ENCODE measurements around the gene RNF103. TPM values are rescaled to one million over a fixed set of nuclear protein-coding genes. Genes with fewer than 3 reads are reported as not detected.
A peak's percentile ranks its signal among the peaks of the same experiment; 100 is the strongest.
"Not testable (repeated sequence)": the region's sequence is repeated elsewhere in the genome, so short reads cannot be mapped to it uniquely, and the experiment has no call there.

The RNF103 gene, protein sequence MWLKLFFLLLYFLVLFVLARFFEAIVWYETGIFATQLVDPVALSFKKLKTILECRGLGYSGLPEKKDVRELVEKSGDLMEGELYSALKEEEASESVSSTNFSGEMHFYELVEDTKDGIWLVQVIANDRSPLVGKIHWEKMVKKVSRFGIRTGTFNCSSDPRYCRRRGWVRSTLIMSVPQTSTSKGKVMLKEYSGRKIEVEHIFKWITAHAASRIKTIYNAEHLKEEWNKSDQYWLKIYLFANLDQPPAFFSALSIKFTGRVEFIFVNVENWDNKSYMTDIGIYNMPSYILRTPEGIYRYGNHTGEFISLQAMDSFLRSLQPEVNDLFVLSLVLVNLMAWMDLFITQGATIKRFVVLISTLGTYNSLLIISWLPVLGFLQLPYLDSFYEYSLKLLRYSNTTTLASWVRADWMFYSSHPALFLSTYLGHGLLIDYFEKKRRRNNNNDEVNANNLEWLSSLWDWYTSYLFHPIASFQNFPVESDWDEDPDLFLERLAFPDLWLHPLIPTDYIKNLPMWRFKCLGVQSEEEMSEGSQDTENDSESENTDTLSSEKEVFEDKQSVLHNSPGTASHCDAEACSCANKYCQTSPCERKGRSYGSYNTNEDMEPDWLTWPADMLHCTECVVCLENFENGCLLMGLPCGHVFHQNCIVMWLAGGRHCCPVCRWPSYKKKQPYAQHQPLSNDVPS
- total RNA-seq = 10 to 100 TPM; 10.3 to 10.8 TPM

DNA sequence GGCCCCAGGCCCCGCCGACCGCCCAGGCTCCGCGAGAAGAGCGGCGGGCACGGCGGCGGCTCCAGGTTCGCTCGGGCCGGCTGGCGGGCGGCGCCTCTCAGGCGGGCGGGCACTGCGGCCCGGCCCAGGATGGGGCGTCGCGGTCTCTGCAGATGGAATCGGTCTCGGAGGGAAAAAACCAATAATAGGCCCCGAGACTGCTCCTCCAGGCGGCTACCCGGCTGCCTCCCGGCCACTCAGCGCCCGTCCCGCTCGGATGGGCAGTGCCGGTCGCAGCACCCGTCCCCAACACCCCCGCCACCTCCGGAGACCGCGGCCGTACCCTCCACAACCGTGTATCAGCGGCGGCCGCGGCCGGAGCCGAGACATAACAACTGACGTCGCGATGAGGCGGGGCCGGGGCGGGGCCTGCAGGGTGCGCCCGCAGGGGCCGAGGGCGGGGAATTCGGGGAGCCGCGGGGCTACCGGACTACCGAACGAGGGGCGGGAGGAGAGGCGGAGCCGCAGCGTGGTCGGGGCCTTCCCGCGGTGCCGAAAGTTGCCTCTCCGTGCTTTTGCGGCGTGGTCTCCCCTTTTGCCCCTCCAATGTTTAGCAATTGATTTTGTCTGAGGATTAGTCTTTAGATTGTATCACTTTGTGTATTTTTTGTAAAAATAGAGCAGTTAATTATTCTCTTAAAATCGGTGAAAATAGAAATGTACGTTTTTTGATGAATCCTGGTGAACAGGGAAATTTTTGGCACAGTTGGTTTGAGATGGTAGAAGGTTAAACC lies at the start of gene RNF103:
Gene RNF103 (minus strand): TSS at position 372 of the 773 bp plus-strand sequence. CDS start 979 bp downstream, outside the sequence.
- intact Hi-C loops (cut with micrococcal nuclease) = loop anchor here (2.0 kb wide), 1 partner anchor 61 kb away; the partner anchor contains the start of gene CHMP3
- H3K27ac Mint-ChIP-seq = peak within 1 kb of the TSS; percentile 96
- CTCF ChIA-PET = interaction anchor here (1.5 kb wide), 1 partner anchor 32 kb away, joined by 3 read pairs; no protein-coding TSS in a partner anchor

DNA sequence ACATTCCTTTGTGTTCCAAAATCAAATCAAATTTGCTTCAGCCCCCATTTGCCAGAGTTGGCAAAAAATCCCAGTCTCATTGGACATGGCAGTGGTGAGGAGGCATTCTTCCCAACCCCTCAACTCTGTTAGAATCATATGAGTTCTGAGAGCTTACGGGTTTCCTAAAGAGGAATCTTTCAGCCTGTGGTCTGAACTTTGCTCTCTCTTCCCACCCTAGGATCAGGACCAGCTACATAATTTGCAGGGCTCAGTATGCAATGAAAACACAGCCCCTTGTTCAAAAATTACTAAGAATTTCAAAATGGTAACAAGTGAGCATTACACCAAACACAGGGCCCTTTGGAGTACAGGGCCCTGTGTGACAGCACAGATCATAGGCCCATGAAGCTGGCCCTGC lies 49.3 kb upstream of the RNF103 start:
- ChIA-PET POLR2A (interaction anchor here (1.0 kb wide), 1 partner anchor 9 kb away, joined by 4 read pairs; no protein-coding TSS in a partner anchor), CTCF (no interaction called here)
- Mint-ChIP-seq H3K4me1 (ENCODE audit: low read depth) (no peaks in the 10 kb centered on the region), H3K27me3 (no peaks in the 10 kb centered on the region), H3K27ac (no peak overlapping the region), H3K36me3 (ENCODE audit: low read depth) (no peaks in the 10 kb centered on the region), H3K9me3 (no peaks in the 10 kb centered on the region), H3K4me3 (no peak overlapping the region)
- DNase-seq (no peak), ATAC-seq (no peak)
- TF ChIP-seq, protein P1, sequence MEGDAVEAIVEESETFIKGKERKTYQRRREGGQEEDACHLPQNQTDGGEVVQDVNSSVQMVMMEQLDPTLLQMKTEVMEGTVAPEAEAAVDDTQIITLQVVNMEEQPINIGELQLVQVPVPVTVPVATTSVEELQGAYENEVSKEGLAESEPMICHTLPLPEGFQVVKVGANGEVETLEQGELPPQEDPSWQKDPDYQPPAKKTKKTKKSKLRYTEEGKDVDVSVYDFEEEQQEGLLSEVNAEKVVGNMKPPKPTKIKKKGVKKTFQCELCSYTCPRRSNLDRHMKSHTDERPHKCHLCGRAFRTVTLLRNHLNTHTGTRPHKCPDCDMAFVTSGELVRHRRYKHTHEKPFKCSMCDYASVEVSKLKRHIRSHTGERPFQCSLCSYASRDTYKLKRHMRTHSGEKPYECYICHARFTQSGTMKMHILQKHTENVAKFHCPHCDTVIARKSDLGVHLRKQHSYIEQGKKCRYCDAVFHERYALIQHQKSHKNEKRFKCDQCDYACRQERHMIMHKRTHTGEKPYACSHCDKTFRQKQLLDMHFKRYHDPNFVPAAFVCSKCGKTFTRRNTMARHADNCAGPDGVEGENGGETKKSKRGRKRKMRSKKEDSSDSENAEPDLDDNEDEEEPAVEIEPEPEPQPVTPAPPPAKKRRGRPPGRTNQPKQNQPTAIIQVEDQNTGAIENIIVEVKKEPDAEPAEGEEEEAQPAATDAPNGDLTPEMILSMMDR (IDR thresholded peaks at IDR 0.05) = no peak
- intact Hi-C loops (cut with micrococcal nuclease) = no loop called here

More for the DNA sequence above, at the start of gene RNF103:
- DNase-seq (peak; percentile 94), ATAC-seq (peak; percentile 89)
- H3K4me1 Mint-ChIP-seq (ENCODE audit: low read depth) = peaks cover 34% of the 10 kb centered on the region
- no peaks in the 10 kb centered on the region for H3K9me3 Mint-ChIP-seq
- peaks cover 13% of the 10 kb centered on the region for H3K36me3 Mint-ChIP-seq (ENCODE audit: low read depth)
- POLR2A ChIA-PET = interaction anchor here (1.0 to 1.2 kb wide), 2 partner anchors 61 to 138 kb away, joined by 3 to 7 read pairs; partner anchors contain the start of gene CHMP3
- TF ChIP-seq, protein P1 (IDR thresholded peaks at IDR 0.05) = no peak
- peak within 1 kb of the TSS; percentile 96 for H3K4me3 Mint-ChIP-seq
- no peaks in the 10 kb centered on the region for H3K27me3 Mint-ChIP-seq

- Mint-ChIP-seq H3K4me3 (no peak overlapping the region), H3K36me3 (ENCODE audit: low read depth) (peaks cover 5% of the 10 kb centered on the region), H3K27me3 (no peaks in the 10 kb centered on the region), H3K27ac (no peak overlapping the region), H3K4me1 (ENCODE audit: low read depth) (no peaks in the 10 kb centered on the region), H3K9me3 (no peaks in the 10 kb centered on the region)
- TF ChIP-seq, protein P1 (IDR thresholded peaks at IDR 0.05) = no peak
- ChIA-PET CTCF (no interaction called here), POLR2A (no interaction called here)
- ATAC-seq (no peak), DNase-seq (no peak)
- intact Hi-C loops (cut with micrococcal nuclease) = no loop called here
These were observed 48.4 kb upstream of the RNF103 start for GRCh38 chr2:86672027-86672545.

DNA sequence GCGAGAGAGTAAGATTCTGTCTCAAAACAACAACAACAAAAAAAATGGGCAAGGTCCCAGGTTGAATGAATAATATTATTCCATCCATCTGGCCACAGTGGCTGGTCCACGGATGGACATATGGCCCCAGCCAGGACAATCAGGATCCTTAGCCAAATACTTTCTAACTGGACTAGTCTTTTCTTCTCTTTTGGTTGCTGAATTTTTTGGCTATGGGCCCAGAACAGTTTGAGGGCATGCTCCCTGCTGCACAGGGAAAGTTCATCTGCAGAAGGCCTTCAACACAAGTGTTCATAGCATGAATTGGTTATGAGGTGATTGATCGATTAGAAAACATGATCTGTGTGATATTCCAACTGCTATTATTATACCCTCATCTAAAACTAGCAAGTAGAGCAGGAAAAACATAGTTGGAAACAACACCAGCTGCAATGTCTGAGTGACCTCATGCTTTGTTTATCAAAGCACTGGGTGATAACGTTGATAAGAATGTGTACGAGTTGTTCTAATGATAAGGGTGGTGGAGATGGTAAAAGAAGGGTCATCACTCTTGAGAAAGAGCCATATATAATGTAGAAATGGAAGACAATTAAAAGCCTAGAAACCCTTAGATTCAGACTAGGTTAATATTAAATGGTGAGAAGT lies 47.8 kb upstream of the RNF103 start:
- no peak for ATAC-seq
- POLR2A ChIA-PET = no interaction called here
- intact Hi-C loops (cut with micrococcal nuclease) = no loop called here

DNA sequence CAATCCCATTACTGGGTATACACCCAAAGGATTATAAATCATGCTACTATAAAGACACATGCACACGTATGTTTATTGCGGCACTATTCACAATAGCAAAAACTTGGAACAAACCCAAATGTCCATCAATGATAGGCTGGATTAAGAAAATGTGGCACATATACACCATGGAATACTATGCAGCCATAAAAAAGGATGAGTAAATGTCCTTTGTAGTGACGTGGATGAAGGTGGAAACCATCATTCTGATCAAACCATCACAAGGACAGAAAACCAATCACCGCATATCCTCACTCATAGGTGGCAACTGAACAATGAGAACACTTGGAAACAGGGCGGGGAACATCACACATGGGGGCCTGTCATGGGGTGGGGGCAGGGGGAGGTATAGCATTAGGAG lies 45.7 kb upstream of the RNF103 start:
- intact Hi-C loops (cut with micrococcal nuclease); H3K27ac Mint-ChIP-seq: not testable (repeated sequence)

More for the DNA sequence above, 47.8 kb upstream of the RNF103 start:
- Mint-ChIP-seq H3K36me3 (ENCODE audit: low read depth) (peaks cover 5% of the 10 kb centered on the region), H3K27ac (no peak overlapping the region), H3K27me3 (no peaks in the 10 kb centered on the region), H3K9me3 (no peaks in the 10 kb centered on the region), H3K4me1 (ENCODE audit: low read depth) (no peaks in the 10 kb centered on the region), H3K4me3 (no peak overlapping the region)
- CTCF ChIA-PET = no interaction called here
- DNase-seq = no peak
- TF ChIP-seq, protein P1 (IDR thresholded peaks at IDR 0.05) = no peak

More for the DNA sequence above, 45.7 kb upstream of the RNF103 start:
- H3K4me1 Mint-ChIP-seq (ENCODE audit: low read depth); H3K27me3 Mint-ChIP-seq; H3K36me3 Mint-ChIP-seq (ENCODE audit: low read depth); DNase-seq; POLR2A ChIA-PET; ATAC-seq; H3K4me3 Mint-ChIP-seq; H3K9me3 Mint-ChIP-seq; CTCF ChIA-PET: not testable (repeated sequence)

Measured in activated CD8-positive, alpha-beta T cell treated with anti-CD3 and anti-CD28 coated beads for 36 hours (primary cell).